Measurements from ENCODE around the gene SDK1. TPM values are rescaled to one million over a fixed set of nuclear protein-coding genes. Genes with fewer than 3 reads are reported as not detected.

The SDK1 gene
- total RNA-seq, 3 donors from 2014 or later (not counting 1 experiment from before 2014, with no cell fraction given): 0.05 to 0.11 TPM; not detected in 1

- no peaks in the 10 kb centered on the region for H3K36me3 ChIP-seq (ENCODE audit: control insufficient read depth, insufficient read depth, low read length)
- Mint-ChIP-seq H3K27me3 (ENCODE audit: low read depth in 2 of 2) (peaks cover 29 to 75% of the 10 kb centered on the region in 2 donors), H3K9me3 (no peaks in the 10 kb centered on the region), H3K4me1 (no peaks in the 10 kb centered on the region), H3K27ac (no peak overlapping the region), H3K36me3 (no peaks in the 10 kb centered on the region), H3K4me3 (no peak overlapping the region)
- no peak for DNase-seq
- WGBS (ENCODE audit: insufficient coverage): 90% methylated on average over 6 of the region's 7 CpGs
- intact Hi-C loops (cut with micrococcal nuclease): no loop called here
- H3K9me3 ChIP-seq (ENCODE audit: control insufficient read depth, insufficient read depth, low read length): no peaks in the 10 kb centered on the region
- no peak overlapping the region for H3K27ac ChIP-seq (ENCODE audit: low read length)
- no peaks in the 10 kb centered on the region for H3K4me1 ChIP-seq (ENCODE audit: control insufficient read depth, insufficient read depth, low read length)
- TF ChIP-seq, protein P1, sequence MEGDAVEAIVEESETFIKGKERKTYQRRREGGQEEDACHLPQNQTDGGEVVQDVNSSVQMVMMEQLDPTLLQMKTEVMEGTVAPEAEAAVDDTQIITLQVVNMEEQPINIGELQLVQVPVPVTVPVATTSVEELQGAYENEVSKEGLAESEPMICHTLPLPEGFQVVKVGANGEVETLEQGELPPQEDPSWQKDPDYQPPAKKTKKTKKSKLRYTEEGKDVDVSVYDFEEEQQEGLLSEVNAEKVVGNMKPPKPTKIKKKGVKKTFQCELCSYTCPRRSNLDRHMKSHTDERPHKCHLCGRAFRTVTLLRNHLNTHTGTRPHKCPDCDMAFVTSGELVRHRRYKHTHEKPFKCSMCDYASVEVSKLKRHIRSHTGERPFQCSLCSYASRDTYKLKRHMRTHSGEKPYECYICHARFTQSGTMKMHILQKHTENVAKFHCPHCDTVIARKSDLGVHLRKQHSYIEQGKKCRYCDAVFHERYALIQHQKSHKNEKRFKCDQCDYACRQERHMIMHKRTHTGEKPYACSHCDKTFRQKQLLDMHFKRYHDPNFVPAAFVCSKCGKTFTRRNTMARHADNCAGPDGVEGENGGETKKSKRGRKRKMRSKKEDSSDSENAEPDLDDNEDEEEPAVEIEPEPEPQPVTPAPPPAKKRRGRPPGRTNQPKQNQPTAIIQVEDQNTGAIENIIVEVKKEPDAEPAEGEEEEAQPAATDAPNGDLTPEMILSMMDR (IDR thresholded peaks at IDR 0.05): no peak
- H3K27me3 ChIP-seq (ENCODE audit: control insufficient read depth, insufficient read depth, low read length): peaks cover 7% of the 10 kb centered on the region
- no peak for ATAC-seq
- no peak overlapping the region for H3K4me3 ChIP-seq (ENCODE audit: low read length)
Observed at GRCh38 chr7:3370921-3371320, 69.9 kb downstream of the SDK1 start.

GRCh38 chr7:3371601-3372000, 70.5 kb downstream of the SDK1 start:
- H3K4me3 ChIP-seq (ENCODE audit: low read length): no peak overlapping the region
- no peaks in the 10 kb centered on the region for H3K36me3 ChIP-seq (ENCODE audit: control insufficient read depth, insufficient read depth, low read length)
- H3K4me1 ChIP-seq (ENCODE audit: control insufficient read depth, insufficient read depth, low read length): no peaks in the 10 kb centered on the region
- H3K4me1 Mint-ChIP-seq: no peaks in the 10 kb centered on the region
- no peaks in the 10 kb centered on the region for H3K36me3 Mint-ChIP-seq
- WGBS (ENCODE audit: insufficient coverage): 13% methylated on average over 4 of the region's 4 CpGs
- intact Hi-C loops (cut with micrococcal nuclease): no loop called here
- ATAC-seq (no peak), DNase-seq (no peak)
- H3K4me3 Mint-ChIP-seq: no peak overlapping the region
- no peak overlapping the region for H3K27ac ChIP-seq (ENCODE audit: low read length)
- H3K9me3 Mint-ChIP-seq: no peaks in the 10 kb centered on the region
- TF ChIP-seq, protein P1 (IDR thresholded peaks at IDR 0.05): no peak
- peaks cover 24 to 75% of the 10 kb centered on the region in 2 donors for H3K27me3 Mint-ChIP-seq (ENCODE audit: low read depth in 2 of 2)
- H3K27me3 ChIP-seq (ENCODE audit: control insufficient read depth, insufficient read depth, low read length): peaks cover 7% of the 10 kb centered on the region
- no peaks in the 10 kb centered on the region for H3K9me3 ChIP-seq (ENCODE audit: control insufficient read depth, insufficient read depth, low read length)
- no peak overlapping the region for H3K27ac Mint-ChIP-seq

DNA sequence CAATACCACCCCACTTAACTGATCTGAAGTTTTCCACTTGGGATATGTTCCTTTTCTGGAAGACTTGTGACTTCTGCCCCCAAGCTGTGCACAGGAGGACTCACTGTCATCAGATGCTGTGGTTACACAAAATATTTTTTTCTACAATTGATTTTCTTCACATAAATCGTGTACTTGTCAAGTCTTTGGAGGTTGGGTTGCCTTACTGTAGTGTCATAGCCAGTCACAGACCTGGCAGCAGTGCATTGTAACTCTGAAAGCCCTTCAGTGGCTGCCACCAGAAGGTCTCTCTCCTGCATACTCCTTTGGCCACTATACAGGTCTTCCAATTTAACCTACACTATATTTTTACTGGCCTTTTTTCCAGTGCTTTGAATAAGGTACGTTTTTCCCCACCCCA, 73.2 kb downstream of the SDK1 start:
- Mint-ChIP-seq H3K36me3 (no peaks in the 10 kb centered on the region), H3K27me3 (ENCODE audit: low read depth in 2 of 2) (peaks cover 30 to 76% of the 10 kb centered on the region in 2 donors), H3K27ac (no peak overlapping the region), H3K4me3 (no peak overlapping the region), H3K9me3 (no peaks in the 10 kb centered on the region), H3K4me1 (no peaks in the 10 kb centered on the region)
- TF ChIP-seq, protein P1 (IDR thresholded peaks at IDR 0.05): no peak
- H3K36me3 ChIP-seq (ENCODE audit: control insufficient read depth, insufficient read depth, low read length): no peaks in the 10 kb centered on the region
- no peaks in the 10 kb centered on the region for H3K9me3 ChIP-seq (ENCODE audit: control insufficient read depth, insufficient read depth, low read length)
- H3K4me3 ChIP-seq (ENCODE audit: low read length): no peak overlapping the region
- no peak overlapping the region for H3K27ac ChIP-seq (ENCODE audit: low read length)
- H3K4me1 ChIP-seq (ENCODE audit: control insufficient read depth, insufficient read depth, low read length): no peaks in the 10 kb centered on the region
- WGBS (ENCODE audit: insufficient coverage): 61% methylated on average over 2 of the region's 2 CpGs
- H3K27me3 ChIP-seq (ENCODE audit: control insufficient read depth, insufficient read depth, low read length): peaks cover 7% of the 10 kb centered on the region
- DNase-seq: no peak
- no peak for ATAC-seq
- intact Hi-C loops (cut with micrococcal nuclease): no loop called here

DNA sequence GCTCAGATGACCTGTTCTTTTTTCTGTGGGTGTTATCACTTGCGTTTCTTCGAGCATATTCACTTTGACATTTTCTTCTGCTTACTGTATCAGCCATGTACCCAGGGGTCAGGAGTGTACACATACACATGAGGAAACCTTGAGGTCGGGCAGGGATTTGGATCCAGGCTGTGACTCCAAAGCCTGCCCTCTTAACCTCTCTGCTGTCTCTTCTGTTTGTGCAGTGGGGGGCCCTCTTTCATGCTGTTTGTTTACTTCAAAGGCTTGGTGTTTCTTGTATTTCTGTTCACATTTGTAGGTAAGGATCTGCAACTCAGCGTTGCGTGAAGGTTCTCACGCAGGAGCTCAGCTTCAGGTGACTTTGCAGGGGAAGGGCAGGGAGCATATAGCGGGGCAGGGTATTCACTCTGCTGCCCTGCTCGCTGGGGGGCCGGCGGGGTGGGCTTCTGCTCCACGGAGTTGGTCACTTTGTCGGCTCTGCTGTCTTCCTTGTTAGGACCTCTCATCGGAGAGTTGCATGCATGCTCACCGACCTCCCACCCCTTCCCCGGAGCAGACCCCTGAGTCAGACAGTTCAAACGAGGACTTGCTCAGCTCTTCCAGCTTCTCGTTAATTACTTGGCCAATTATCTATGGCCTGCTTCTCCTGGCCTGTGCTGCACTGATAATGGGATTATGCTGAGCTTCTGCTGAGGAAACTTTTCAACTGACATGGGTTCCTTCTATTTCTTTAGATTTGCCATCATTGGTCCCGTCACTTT, 77.5 kb downstream of the SDK1 start:
- H3K9me3 ChIP-seq (ENCODE audit: control insufficient read depth, insufficient read depth, low read length): no peaks in the 10 kb centered on the region
- Mint-ChIP-seq H3K4me3 (no peak overlapping the region), H3K27ac (no peak overlapping the region), H3K4me1 (no peaks in the 10 kb centered on the region), H3K36me3 (no peaks in the 10 kb centered on the region), H3K27me3 (ENCODE audit: low read depth in 2 of 2) (peaks cover 21 to 69% of the 10 kb centered on the region in 2 donors), H3K9me3 (no peaks in the 10 kb centered on the region)
- DNase-seq (no peak), ATAC-seq (no peak)
- 91% methylated on average over 18 of the region's 18 CpGs for WGBS (ENCODE audit: insufficient coverage)
- H3K27ac ChIP-seq (ENCODE audit: low read length): no peak overlapping the region
- H3K27me3 ChIP-seq (ENCODE audit: control insufficient read depth, insufficient read depth, low read length): no peaks in the 10 kb centered on the region
- intact Hi-C loops (cut with micrococcal nuclease): no loop called here
- H3K4me3 ChIP-seq (ENCODE audit: low read length): no peak overlapping the region
- H3K36me3 ChIP-seq (ENCODE audit: control insufficient read depth, insufficient read depth, low read length): no peaks in the 10 kb centered on the region
- H3K4me1 ChIP-seq (ENCODE audit: control insufficient read depth, insufficient read depth, low read length): no peaks in the 10 kb centered on the region
- TF ChIP-seq, protein P1 (IDR thresholded peaks at IDR 0.05): no peak
